IPS DF 19.7 (cell line): ENCODE measurements around the gene KCNC1.

Source experiments
- DNase-seq: peaks from one replicate; pipeline ENCODE4 v3.0.0-alpha.2; 2013; ENCODE audit warnings: low read depth, low spot score

Gene KCNC1

DNA sequence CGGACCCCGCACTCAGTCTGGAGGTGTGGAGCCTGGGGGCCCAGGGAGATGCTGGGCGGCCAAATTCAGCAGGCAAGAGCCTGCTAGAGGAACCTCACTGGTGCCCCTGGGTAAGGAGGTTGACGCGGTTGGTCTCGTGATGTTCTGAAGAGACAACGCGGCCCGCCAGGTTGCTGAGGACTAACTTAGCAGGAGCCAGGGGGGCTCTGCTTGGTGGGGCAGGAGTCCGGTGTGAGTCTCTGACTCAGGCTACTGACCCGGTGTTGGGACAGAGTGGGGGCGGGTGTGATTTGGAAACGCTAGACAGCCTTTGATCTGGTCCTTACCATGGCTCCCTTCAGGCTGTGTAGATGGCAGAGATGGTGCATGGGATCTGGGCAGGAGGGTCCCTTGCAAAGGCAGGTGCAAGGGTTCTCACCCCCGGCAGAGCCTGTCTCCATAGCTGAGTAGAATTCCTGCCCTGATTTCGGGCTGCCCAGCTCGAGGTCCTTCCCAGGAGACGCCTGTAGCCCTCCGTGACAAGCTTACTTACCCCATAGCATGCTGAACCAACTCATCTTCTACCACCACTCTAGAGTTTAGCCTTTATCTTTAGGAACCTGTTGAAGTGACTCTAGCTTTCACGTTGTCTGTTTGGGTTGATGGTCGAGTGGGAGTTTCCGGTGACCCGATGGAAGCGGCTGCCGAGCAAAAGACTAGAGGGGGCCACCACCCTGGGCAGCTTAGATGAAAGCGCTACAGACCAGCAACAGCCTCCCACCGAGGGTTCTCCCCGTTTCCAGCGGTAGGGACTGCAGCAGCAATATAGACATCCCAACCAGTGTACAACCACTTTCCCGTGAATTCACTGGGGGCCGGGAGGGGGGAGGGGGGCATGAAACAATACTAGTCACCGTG is 38.4 kb downstream of the KCNC1 start:
- no peak for DNase-seq

DNA sequence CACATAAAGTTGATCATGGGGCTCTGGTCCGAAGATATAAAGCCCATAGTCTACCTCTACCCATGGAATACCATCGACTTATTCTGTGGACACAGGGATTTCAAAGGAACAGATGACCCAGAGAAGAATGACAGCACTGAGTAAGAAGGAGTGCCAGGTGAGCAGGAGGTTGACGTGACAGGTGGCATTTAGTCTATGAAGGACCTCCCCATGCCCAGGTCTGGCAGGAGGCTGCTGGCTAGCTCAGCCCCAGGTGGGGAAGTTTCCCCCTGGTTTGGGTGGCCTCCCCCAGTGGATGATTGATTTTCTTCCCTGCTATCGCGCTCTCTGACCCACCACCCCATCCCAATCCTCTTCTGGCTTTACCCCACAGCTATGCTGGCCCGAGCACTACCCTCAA is 39.1 kb downstream of the KCNC1 start:
- no peak for DNase-seq

DNA sequence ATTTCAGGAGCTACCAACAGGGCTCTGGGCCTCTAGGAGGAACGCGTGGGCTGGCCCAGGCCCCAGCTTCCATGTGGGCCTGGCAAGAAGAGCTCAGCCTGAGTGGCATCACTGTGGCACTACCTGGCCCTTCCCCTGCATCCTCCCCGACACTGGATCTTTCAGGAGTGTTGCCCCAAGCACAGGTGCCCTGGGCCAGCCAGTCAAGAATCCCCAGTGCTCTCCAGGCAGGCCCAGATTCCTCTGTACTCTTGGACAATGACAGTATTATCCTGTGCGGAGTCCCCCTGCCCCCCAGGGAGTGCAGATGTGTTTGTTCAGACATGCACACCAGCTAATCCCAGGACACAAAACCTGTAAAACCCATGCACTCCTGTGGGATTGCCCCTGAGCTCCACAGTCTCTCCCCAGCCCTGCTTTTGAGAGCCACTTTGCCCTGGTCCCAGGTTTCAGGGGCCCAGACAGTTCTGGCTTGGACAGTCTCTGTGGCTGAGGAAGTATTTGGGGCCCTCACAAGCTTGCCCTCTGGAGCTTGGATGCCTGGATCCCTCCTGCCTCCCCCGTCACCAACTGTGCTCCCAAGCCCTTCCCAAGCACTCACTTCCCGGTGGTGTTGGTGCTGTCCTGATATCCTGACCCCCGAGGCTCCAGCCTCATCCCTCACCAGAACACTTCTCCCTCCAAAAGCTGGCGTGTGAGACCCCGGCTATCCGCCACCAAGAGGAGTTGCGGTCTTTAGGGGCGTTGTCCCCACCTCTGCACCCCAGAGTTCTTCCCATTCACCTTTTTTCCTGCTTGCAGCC is 39.9 kb downstream of the KCNC1 start:
- DNase-seq: no peak

DNA sequence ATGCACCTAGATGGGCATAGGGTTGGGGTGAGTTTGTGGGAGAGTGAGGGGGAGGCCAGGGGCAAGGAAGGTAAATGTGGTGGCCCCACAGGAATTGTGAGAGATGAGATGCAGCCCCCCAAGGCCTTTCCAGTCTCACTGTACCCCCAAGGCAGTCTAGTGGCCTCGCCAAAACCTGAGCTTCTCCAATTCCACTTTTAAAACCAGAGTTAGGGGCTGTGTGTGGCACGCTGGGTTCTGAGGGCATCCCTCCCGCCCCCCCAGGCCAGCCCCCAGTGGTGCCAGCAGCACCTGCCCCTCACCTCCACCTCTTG is 40.4 kb downstream of the KCNC1 start:
- DNase-seq: no peak

DNA sequence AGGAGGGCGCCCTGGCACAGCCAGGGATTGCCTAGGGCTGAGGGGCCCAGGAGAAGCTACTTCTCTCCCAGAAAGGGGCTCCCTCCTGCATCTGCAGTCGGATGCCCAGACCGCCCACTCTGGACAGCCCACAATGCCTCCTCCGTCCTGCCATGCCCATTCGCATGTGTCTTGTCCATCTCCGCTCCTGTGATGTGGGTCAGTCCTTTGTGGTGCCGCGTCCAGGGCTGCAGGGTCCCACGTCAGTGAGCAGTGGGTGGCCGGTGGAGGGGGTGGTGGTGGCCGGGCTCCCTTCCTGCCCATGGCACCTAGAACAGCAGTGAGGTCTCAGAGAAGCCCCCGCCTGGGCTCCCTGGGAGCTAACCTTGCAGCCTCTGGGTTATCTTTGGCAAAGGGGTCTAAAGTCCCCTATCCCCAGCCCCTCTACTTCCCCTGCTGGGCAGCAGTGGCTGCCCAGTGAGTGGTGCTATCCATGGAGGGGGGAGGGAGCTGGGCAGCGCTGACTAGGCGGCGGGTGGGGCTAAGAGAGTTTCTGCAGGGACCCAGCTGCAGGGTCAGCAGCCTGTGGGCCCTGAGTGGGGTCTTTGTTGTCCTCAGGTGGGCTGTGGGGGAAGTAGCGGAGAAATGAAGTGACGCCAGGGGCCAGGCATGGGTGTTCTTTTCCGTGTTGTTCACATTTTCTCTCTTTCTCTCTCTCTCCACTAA is 41.1 kb downstream of the KCNC1 start:
- no peak for DNase-seq

DNA sequence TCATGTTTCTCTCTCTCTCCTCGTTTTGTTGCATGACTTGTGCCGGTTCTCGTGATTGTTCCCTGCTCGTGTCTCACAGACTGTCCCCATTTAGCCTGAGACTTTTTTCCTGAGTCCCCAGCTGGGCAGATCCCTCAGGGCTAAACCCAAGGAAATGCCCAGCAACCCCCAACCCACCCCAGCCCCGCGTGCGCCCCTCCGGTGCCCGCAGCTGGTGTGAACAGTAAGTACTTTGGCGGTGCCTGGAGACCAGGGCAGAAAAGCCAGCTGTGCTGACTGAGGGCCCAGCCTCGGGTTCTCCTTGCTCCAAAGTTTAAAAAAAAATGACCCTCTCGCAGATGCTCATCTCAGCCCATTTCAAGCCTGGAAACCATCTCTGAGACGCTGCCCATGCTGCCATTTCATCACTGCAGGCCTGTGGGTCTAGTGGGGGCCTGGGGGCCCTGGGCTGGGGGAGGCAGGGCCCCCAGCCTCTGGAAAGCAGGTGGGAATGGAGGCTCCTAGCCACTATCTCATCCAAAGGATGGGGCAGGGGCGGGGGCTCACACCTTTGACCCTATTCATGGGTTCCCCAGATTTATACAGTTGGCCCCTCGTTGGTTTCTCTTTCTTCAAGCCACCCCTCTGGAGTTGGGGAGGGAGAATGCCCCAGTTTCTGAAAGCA is 41.8 kb downstream of the KCNC1 start:
- no peak for DNase-seq

DNA sequence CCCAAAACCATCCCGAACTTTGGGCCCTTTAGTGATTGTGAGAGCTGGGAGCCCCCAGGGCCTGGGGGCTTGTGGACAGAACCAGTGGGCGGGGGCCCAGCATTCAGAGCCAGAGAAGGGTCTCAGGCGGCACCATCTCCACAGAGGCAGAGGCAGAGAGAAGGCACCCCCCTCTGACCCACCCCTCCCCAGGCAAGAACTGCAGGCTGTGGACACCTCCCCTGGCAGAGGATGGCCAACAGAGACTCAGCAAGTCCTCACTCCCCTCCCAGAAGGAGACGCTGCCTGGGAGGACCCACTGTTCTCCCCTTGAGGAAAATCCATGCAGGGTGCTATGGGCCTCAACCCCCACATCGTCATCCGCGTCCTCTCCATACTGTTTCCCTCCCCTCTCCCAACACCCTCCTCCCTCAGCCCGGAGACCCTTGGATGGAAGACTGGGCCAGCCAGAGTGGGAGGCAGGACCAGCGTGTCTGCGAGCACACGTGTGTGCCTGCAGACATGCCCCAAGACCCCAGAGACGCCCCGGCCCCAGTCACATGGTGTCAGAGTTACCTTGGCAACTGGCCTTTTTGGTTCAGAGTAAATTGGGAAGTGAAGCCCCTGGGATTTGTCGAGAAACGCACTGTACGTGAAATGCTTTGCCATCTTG is 42.6 kb downstream of the KCNC1 start:
- no peak for DNase-seq

DNA sequence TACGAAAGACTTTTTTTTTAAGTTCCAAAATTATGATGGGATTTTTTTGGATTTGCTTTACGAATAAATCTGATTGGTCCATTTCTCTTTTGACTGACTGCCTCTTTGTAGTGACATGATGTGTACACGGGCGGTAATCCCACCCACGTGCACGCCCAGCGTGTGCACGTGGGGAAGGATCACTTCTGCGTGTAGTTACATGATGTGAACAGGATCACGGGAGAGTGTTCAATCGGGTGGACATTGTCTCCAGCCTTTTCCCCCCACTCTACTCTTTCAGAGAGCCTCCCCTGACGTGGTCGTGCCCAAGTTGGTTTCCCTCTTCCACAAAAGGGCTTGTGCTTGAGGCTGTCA is 43.1 kb downstream of the KCNC1 start:
- DNase-seq: no peak

DNA sequence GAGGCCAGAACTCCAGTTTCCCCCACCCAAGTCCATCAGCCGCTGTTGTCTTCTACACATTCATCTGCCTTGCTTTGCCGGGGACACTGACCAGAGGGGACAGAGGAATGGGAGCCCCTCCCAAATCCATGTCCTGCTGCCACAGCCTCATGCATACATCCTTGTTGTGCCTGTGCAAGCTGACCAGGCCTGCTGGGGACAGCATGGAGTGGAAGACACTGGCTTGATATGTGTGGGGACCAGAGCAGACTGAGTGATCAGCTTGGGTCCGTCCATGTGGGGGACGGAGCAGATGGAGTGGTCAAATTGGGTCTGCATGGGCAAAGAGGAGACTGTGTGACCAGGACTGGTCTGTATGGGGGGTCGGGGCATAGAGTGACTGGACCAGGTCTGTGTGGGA is 43.8 kb downstream of the KCNC1 start:
- no peak for DNase-seq

DNA sequence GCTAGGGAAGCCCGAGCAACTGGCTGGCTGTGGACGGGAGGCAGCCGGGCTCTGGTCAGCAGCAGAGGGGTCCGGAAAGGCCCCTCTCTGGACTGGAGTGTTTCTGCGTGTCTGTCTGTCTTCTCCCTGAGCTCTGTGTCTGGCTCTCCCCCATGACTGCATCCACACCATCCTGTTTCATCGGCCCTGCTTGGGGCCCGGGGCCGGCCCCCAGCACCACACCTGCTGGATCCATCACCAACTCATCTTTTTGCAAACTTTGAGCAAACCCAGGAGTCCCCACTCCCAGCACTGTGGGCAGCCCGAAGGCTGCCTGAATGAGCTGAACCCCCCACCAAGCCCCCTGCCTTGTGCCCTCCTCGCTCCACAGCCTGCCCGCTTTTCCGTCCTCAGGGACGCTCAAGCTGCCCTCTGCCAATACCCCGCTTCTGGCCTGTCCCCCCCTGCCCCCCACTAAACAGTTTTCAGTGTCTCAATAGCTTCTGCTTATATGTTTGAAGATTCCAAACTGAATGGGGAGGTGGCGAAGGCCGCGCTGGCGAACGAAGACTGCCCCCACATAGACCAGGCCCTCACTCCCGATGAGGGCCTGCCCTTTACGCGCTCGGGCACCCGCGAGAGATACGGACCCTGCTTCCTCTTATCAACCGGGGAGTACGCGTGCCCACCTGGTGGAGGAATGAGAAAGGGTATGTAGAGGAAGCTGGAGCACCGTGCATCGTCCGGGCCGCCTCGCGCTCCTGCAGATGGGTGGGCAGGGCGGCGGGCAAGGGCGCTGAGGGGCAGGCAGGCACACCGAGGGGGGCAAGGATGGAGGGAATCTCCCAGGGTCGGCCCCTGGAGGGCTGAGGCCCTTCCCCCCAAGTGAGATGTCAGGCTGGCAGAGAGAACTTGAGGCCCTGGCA is 44.6 kb downstream of the KCNC1 start:
- DNase-seq: no peak

DNA sequence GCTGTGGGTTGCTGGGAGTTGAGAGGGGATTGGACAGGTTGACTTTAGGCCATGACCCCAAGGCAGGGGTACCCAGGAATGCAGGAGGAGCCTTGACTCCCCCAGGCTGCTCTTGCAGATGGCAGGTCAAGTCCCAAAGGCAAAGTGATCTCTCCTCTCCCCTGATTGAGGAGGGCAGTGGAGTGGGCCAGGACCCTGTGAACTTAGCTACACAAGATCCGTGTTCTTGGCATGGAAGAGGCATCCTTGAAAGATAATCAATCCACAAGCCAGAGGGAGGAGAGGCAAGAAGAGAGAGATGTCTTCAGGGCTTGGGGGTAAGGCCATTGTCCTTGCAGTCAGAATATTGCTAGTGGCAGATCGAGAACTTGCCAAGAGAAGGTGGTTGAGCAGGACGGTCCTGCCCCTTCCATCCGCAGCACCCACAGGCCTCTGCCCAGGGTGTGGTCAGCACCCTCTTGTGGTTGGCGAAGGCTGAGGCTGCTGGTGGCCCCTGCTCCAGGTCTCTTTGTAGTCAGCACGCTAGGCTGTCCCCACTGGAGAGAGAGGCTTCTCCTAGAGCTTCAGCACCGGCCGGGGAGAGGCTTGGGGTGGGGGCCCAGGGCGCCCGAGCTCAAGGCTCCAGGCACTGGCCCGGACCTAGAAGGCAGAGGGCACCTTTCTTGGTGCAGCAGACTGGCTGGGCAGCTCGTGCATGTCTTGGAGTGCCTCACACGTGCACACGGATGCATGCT is 45.4 kb downstream of the KCNC1 start:
- DNase-seq: no peak

DNA sequence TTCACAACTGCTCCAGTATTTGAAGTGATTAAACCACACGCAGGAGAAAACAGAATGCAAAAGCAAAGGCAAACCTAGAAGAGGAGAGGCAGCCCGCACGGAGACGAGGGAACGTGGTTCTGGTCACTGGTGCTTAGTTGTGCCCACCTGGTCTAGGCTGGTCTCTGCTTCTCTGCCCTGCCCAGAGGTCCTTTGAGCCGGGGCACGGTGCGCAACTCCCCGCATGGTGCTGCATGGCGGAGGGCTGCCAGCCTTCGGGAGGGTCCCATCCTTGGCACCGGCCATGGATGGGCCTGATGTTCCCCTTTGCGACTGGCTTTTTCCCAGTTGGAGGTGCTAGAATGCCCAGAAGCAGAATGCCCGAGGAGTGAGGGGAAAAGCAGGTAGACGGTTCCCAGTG is 46.1 kb downstream of the KCNC1 start:
- DNase-seq: no peak

DNA sequence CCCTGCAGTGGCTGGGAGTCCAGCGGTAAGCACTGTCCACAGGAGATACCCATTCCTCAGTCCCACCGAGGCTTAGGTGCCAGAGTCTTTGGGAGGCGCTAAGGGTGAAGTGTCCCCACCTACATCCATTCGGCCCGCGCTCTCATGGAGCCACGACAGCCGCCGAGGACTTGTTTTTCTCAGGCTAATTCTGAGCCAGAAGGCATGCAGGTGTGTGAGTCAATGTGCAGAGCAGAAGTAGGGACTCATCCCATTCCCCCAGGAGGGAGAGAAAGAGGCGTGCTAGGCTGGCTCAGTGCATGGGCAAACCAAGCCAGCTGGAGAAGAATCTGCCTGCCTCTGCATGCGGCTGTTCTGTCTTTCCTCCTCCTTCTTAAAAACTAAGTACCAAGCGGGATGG is 46.6 kb downstream of the KCNC1 start:
- DNase-seq: no peak

DNA sequence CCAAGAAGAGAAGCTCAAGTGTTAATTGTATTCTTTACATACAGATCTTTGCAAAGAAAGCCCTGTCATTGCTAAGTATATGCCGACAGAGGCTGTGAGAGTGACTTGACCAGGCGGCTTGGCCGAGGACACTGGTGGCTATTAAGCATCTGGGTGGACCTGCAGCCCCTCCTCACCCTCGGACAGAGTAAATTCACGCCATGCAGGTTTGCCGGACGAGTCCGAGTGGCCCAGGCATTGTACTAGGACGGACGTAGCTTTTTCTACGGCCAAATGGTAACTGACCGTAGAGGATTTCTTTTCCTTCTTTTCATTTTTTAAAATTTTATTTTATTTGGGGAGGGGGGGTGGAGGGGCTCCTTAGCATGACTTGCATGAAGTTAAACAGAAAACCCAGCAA is 47.0 kb downstream of the KCNC1 start:
- DNase-seq: no peak

DNA sequence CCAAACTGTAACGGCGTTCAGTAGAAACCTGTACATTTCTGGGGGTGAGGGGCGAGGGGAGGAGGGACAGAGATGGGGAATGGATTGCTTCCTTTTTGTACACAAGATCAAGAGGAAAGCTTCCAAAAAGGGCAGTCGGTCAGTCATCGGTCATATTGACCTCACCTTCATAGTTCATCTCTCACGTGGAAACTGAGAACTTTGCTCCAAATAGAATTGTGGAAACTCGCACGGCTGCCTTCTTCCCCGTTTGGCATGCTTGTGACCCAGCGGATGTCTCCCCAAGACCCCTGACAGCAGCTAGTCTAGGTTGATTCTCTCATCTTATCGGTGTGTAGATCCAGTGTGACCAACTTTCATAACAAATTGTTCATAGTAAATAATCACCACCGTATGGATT is 47.6 kb downstream of the KCNC1 start:
- DNase-seq: no peak

DNA sequence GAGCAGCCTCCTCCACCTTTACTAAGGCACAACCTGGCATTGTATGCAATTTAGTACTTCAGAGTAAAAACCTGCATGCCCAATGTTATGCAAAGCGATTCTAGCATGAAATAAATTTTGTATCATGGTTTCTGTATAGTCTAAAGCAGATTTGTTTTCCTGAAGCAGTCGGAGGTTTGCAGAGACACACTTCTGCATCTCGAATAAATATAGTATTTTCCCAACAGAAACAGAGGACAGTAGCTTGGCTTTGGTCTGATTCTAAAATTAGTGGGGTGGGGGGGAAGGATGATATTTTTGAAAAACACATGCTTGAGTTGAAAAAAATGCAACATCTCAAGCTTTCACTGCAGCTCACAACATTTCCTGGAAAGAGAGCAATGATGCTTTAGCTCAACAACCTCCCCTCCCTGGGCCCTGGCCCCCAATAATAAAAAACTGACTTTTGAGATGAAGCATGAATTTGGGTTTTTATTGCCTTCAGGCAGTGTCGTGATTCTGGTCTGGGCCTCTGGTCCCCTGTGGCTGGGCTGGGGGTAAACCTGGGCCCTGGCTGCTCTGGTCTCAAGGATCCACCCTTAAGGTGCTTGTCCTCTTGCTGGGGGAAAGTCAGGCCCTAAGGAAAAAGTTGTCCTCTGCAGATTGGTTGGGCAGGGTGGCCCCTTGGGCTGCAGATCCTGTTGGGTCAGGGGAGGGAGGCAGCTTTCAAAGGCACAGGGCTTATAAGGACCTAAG is 48.2 kb downstream of the KCNC1 start:
- no peak for DNase-seq

DNA sequence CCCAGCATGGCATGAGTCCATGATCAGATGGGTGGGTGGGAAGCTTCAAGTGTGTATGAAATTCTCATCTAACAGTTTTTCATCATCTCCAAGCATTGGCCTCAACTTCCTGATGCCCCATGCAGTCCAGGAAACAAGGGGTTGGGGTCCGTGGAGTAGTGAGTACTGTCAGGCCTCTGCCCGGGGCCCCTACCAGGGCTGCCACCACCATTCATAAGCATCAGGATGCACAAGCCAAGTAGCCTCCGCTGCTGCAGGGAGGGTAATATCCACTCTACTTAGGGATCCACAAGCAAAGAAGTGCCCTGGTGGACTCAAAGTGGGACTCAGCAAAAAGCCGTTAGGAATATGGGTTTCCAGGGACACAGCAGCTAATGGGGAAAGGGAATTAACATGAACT is 49.3 kb downstream of the KCNC1 start:
- DNase-seq: no peak

DNA sequence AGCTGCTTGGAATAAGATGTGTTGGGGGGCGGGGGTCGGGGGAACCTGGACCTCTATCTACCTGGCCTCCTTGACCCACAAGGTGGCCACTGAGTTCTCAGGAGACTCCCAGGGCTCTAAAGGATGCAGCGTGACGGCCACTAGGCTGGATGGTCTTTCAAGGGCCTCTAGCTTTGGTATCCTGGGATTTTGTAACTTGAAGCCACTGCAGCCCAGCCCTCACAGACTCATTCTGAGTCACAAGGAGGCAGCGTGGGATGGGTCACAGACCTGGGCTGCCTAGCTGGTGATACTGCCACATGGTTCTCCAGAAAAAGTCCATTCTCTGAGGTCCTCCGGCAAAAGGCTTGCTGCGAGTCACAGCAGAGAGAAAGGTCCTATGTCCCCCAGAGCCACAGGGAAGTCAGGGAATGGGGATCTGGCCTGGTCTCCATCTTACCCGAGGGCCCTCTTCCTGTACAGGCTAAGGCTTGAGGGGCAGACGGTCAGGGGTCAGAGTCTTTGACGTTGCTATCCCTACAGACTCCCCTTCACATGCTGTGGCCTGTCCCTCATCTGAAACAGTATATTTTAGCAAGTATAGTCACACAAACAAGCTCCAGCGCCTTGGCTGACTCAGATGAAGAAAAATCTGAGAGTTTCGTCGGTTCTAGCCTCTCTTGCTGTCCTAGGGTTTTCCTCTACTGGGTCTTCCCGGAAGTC is 52.4 kb downstream of the KCNC1 start:
- no peak for DNase-seq

DNA sequence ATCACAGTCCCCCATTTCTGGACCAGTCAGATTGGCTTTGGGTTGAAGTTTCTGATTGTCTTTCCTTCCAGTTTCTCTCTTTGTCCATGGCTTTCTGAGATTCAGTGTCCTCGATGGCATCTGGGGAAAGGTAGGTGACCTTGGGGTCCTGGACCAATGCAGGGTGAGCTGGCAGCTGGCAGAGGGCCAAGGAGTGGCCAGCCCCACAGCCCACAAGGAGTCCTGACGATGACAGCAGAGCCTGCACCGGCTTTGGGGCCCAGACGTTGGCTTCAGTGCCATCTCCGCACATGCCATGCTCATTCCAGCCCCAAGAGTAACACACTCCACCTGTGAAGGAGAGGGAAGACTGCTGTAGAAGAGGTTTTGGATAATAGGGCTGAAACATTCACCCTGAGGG is 53.5 kb downstream of the KCNC1 start:
- no peak for DNase-seq
